Upper lobe of right lung (tissue), 1 donor: ENCODE data around the gene CDKN2B. TPM values are rescaled to one million over a fixed set of nuclear protein-coding genes. Genes with fewer than 3 reads are reported as not detected.
"Not testable (repeated sequence)": the region's sequence is repeated elsewhere in the genome, so short reads cannot be mapped to it uniquely, and the experiment has no call there.

Experiments
- ATAC-seq: fragments of 200-7000 bp; cut with Tn5 transposase; one replicate; pipeline ENCODE4 v1.9.1; 2020; ENCODE audit warnings: mild to moderate bottlenecking, moderate library complexity
- DNase-seq: peaks from one replicate; pipeline ENCODE4 v3.0.0-alpha.2; 2020
- H3K27ac ChIP-seq: fragments of 200-600 bp; one replicate; pipeline ENCODE4 v1.8.0; 2022
- H3K27me3 ChIP-seq: fragments of 200-600 bp; one replicate; pipeline ENCODE4 v1.8.0; 2022; ENCODE audit warnings: mild to moderate bottlenecking
- H3K36me3 ChIP-seq: fragments of 200-600 bp; one replicate; pipeline ENCODE4 v1.8.0; 2022
- H3K4me1 ChIP-seq: fragments of 200-600 bp; one replicate; pipeline ENCODE4 v1.8.0; 2022
- H3K4me3 ChIP-seq: fragments of 200-600 bp; one replicate; pipeline ENCODE4 v1.8.0; 2022; ENCODE audit warnings: mild to moderate bottlenecking
- H3K9me3 ChIP-seq: fragments of 200-600 bp; one replicate; pipeline ENCODE4 v1.8.0; 2022
- CTCF ChIP-seq: fragments of 200-600 bp; IDR thresholded peaks from one replicate; pipeline ENCODE4 v1.8.0; 2022; ENCODE audit warnings: antibody characterized with exemption
- intact Hi-C: fragments of 100-400 bp; cut with DNase I; formaldehyde crosslinking; loops from one replicate; pipeline ENCODE4 v1.11.0; 2022
- total RNA-seq: library from RNA; stranded (reverse); fragmentation: NEBNext Ultra II Directional; extraction: Animal tissue kit (Norgen Biotek cat#: 25700); gene quantifications from one replicate; pipeline ENCODE4 v1.2.1, GENCODE V29; 2021
- donor health status: DM: no; HTN: yes; CAD: no; lungs with severe emphysema.

The CDKN2B gene
- total RNA-seq, 1 donor from 2014 or later = 31.3 TPM

GRCh38 chr9:21966140-21966851, 42.8 kb downstream of the CDKN2B start:
- Histone ChIP-seq H3K36me3 (no peaks in the 10 kb centered on the region), H3K27me3 (peaks cover 94% of the 10 kb centered on the region), H3K27ac (no peak overlapping the region), H3K9me3 (no peaks in the 10 kb centered on the region), H3K4me3 (no peak overlapping the region), H3K4me1 (peaks cover 12% of the 10 kb centered on the region)
- DNase-seq = no peak
- no peak for TF ChIP-seq CTCF
- intact Hi-C loops = no loop called here
- ATAC-seq = no peak

DNA sequence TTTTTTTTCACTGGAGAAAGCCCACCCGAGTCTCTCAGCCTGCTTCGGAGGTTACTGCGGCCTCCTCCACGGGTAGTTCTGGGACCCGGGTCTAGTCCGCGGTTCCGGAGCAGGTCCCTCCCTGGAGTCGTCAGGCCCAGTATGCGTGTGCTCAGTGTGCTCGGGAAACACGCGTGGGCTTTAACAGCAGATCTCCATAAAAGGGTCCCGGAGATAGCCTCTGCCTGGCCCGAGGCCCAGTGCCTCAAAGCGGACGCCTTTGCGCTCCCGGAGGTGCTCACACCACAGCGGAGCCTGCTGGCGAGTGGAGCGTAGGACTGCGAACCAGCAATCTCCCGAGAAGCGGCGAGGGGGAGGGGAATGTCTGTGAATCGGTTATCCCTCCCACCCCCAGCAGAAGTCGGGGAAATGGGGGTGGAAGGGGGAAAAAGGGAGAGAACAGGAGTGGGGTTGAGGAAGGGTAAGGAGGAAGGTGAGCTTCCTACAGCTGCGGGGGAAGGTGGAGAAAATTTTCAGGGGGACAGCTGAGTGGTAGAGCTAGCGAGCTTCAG, 43.6 kb downstream of the CDKN2B start:
- TF ChIP-seq CTCF = peak; percentile 18
- ATAC-seq = peak; percentile 83
- peak overlapping the region; percentile 28 for H3K4me3 ChIP-seq

GRCh38 chr9:21964925-21965385, 44.1 kb downstream of the CDKN2B start:
- no peak overlapping the region for H3K27ac ChIP-seq
- TF ChIP-seq CTCF = no peak
- H3K27me3 ChIP-seq = peaks cover 86% of the 10 kb centered on the region
- peaks cover 12% of the 10 kb centered on the region for H3K4me1 ChIP-seq
- H3K9me3 ChIP-seq = no peaks in the 10 kb centered on the region
- peak; percentile 57 for ATAC-seq
- no peaks in the 10 kb centered on the region for H3K36me3 ChIP-seq
- intact Hi-C loops = no loop called here
- DNase-seq = peak; percentile 73
- peak overlapping the region; percentile 28 for H3K4me3 ChIP-seq

More for the DNA sequence above, 43.6 kb downstream of the CDKN2B start:
- intact Hi-C loops = no loop called here
- peak; percentile 78 for DNase-seq
- peaks cover 91% of the 10 kb centered on the region for H3K27me3 ChIP-seq
- peaks cover 12% of the 10 kb centered on the region for H3K4me1 ChIP-seq
- no peaks in the 10 kb centered on the region for H3K9me3 ChIP-seq
- H3K36me3 ChIP-seq = no peaks in the 10 kb centered on the region
- no peak overlapping the region for H3K27ac ChIP-seq

- H3K27ac ChIP-seq = no peak overlapping the region
- no peak for ATAC-seq
- TF ChIP-seq CTCF = no peak
- H3K27me3 ChIP-seq = peaks cover 52% of the 10 kb centered on the region
- DNase-seq = no peak
- no peaks in the 10 kb centered on the region for H3K9me3 ChIP-seq
- intact Hi-C loops = no loop called here
- H3K4me3 ChIP-seq = no peak overlapping the region
- peaks cover 12% of the 10 kb centered on the region for H3K4me1 ChIP-seq
- H3K36me3 ChIP-seq = no peaks in the 10 kb centered on the region
Observed at GRCh38 chr9:21961569-21961968, 47.5 kb downstream of the CDKN2B start.

GRCh38 chr9:21959268-21959667, 49.8 kb downstream of the CDKN2B start:
- H3K36me3 ChIP-seq, H3K9me3 ChIP-seq, H3K4me1 ChIP-seq, H3K4me3 ChIP-seq, intact Hi-C loops, H3K27ac ChIP-seq, ATAC-seq: not testable (repeated sequence)
- peak; percentile 30 for DNase-seq
- peaks cover 29% of the 10 kb centered on the region for H3K27me3 ChIP-seq

GRCh38 chr9:21958833-21959232, 50.3 kb downstream of the CDKN2B start:
- ATAC-seq (no peak), DNase-seq (peak; percentile 21)
- Histone ChIP-seq H3K4me3 (no peak overlapping the region), H3K9me3 (no peaks in the 10 kb centered on the region), H3K27me3 (peaks cover 26% of the 10 kb centered on the region), H3K27ac (no peak overlapping the region), H3K36me3 (no peaks in the 10 kb centered on the region), H3K4me1 (no peaks in the 10 kb centered on the region)
- TF ChIP-seq CTCF = no peak
- intact Hi-C loops = no loop called here
